ENCODE data around the gene TFPT.

The TFPT gene

DNA sequence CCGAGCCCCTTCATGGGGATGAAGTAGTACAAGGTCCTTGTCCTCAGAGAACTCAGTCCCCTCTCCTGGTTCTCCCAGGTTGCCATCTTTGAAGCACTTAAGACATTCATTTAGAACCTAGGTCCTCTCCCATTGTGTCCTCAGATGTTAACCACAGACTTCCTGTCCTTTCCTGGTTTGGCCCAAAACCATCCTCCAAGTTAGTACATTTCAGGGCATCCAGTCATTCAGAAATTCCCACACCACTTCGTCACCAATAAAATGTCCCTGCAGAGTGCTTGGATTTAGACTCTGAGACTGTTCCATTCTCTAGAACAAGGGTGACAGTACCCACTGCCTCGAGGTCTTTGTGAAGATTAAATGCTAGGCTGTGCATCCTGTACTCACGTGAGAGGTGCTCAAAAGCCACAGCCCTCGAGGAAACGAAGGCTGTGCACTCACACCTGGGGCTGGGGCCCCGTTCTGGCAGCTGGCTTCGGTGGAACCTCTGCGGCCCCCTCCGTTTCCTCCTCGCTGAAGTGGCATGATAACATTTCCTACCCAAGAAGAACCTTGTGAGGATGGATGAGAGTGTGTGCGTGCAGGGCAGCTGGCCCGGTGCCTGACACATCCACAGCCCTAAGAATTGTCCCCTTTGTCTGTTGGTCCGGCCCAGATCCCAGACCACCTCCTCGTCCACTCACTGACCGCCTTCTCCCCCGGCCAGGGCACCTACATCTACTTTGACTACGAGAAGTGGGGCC, 39.3 kb upstream of the TFPT start:
- DNase-seq (ENCODE audit: low read depth): no peak

DNA sequence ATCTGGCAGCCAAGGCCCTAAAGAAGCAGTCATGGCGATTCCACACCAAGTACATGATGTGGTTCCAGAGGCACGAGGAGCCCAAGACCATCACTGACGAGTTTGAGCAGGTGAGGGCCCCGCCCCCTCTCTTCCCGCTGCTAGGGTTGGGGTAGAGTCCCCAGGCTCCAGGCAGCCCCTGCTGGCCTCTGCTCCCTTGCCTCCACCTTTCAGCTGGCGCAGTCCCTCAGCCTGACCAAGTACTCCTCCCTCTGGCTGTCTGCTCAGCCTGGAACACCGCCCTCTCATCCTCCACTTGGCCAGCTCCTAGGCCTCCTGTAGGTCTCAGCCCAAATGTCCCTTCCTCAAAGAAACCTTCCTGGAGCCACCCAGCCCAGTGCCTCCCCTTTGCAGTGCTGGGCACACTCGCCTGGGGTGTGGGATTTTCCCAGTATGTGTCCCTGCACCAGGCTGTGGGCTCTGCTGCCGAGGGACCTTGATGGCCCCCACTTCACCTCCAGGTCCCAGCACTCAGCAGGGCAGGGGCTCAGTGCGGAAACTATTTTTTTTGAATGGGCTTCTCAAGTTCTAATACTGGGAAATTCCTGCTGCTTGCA, 38.4 kb upstream of the TFPT start:
- DNase-seq (ENCODE audit: low read depth): no peak
- TF ChIP-seq CTCF (conservative IDR thresholded peaks at IDR 0.05; ENCODE audit: low read depth, low read length): no peak
- H3K4me3 ChIP-seq (ENCODE audit: low read length): no peak overlapping the region

More for the DNA sequence above, 39.3 kb upstream of the TFPT start:
- no peak overlapping the region for H3K4me3 ChIP-seq (ENCODE audit: low read length)
- no peak for TF ChIP-seq CTCF (conservative IDR thresholded peaks at IDR 0.05; ENCODE audit: low read depth, low read length)

GRCh38 chr19:54152878-54153524, 37.5 kb upstream of the TFPT start:
- no peak for TF ChIP-seq CTCF (conservative IDR thresholded peaks at IDR 0.05; ENCODE audit: low read depth, low read length)
- no peak overlapping the region for H3K4me3 ChIP-seq (ENCODE audit: low read length)
- DNase-seq (ENCODE audit: low read depth): no peak

DNA sequence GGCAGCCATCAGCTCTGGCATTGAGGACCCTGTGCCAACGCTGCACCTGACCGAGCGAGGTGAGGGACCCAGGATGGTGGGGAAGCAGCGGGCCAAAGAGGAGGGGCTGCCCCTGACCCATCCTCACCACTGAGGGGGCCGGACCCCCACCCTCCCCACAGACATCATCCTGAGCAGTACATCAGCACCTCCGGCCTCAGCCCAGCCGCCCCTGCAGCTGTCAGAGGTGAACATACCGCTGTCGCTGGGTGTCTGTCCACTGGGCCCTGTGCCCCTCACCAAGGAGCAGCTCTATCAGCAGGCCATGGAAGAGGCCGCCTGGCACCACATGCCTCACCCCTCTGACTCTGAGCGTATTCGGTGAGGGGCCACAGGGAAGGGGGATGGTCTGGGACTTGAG, 36.8 kb upstream of the TFPT start:
- no peak for DNase-seq (ENCODE audit: low read depth)
- no peak overlapping the region for H3K4me3 ChIP-seq (ENCODE audit: low read length)
- TF ChIP-seq CTCF (conservative IDR thresholded peaks at IDR 0.05; ENCODE audit: low read depth, low read length): no peak

DNA sequence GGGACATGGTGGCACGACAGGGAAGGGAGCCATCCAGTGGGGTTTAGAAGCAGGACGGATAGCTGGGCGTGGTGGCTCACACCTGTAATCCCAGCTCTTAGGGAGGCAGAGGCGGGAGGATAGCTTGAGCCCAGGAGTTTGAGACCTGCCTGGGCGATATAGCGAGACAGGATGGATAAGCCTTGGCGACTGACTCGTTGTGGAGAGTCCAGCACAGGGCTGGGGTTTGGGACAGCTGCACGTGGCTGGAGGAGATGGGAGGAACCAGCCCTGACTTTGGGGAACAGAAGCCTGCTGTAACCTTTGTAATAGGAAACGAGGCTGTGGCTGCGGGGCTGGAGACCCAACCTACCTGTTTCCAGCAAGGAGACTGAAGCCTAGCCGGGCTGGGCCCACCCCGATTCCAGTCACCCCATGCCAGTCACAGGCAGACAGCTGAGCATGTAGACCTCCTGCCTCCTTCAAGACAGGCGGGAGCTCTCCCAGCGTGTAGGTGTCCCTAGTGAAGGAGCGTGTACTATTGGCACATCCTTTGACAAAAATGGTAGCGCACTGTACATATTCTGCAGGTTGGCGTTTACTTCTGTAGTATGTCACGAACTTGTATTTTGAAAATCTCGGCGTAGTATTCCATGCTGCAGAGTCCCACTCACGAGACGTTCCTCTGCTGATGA, 36.0 kb upstream of the TFPT start:
- no peak for TF ChIP-seq CTCF (conservative IDR thresholded peaks at IDR 0.05; ENCODE audit: low read depth, low read length)
- no peak for DNase-seq (ENCODE audit: low read depth)
- H3K4me3 ChIP-seq (ENCODE audit: low read length): no peak overlapping the region

GRCh38 chr19:54149021-54149812, 33.8 kb upstream of the TFPT start:
- no peak for DNase-seq (ENCODE audit: low read depth)
- no peak for TF ChIP-seq CTCF (conservative IDR thresholded peaks at IDR 0.05; ENCODE audit: low read depth, low read length)
- H3K4me3 ChIP-seq (ENCODE audit: low read length): no peak overlapping the region

All from retinal pigment epithelial cell (primary cell).